IMR-90 (cell line): Measurements from ENCODE around the gene RELCH. TPM values are rescaled to one million over a fixed set of nuclear protein-coding genes. Genes with fewer than 3 reads are reported as not detected.

Experiments used
- ATAC-seq: fragments of 200-7000 bp; cut with Tn5 transposase; 2 replicates; pipeline ENCODE4 v1.9.1; 2020; ENCODE audit warnings: low read depth, mild to moderate bottlenecking, moderate library complexity
- BruUV-seq: library from RNA; stranded (reverse); fragments of 400-500 nt; replicated peaks from 2 replicates; lab custom pipeline; 2021; lab: Mats Ljungman, UMichigan
- CTCF ChIA-PET: fragments of 300-600 bp; formaldehyde crosslinking; extraction: SDS; loops from one replicate; lab custom pipeline; 2021; ENCODE audit warnings: antibody characterized with exemption; lab: Yijun Ruan, JAX
- POLR2A ChIA-PET: fragments of 300-600 bp; sonication (Branson Sonifier 250); formaldehyde crosslinking; loops from one replicate; lab custom pipeline; 2022; ENCODE audit warnings: antibody characterized with exemption; ENCODE audit not compliant: unreplicated experiment; lab: Charles Lee
- DNase-seq: peaks from one replicate; pipeline ENCODE4 v3.0.0; 2013
- H2AFZ ChIP-seq: replicated peaks from 2 replicates; pipeline ENCODE3; 2013; ENCODE audit warnings: low read length, mild to moderate bottlenecking; ENCODE audit not compliant: poor library complexity
- H2AK5ac ChIP-seq: 2 replicates; pipeline ENCODE4 v1.6.1; 2013; ENCODE audit warnings: low read depth, low read length, inconsistent platforms
- H2AK9ac ChIP-seq: replicated peaks from 2 replicates; pipeline ENCODE3; 2013; ENCODE audit warnings: mild to moderate bottlenecking, low read depth, low read length, moderate library complexity; ENCODE audit not compliant: poor library complexity
- H2BK120ac ChIP-seq: 2 replicates; pipeline ENCODE4 v1.6.1; 2013; ENCODE audit warnings: low read depth, low read length, inconsistent platforms
- H2BK15ac ChIP-seq: 3 replicates; pipeline ENCODE4 v1.6.1; 2013; ENCODE audit warnings: low read depth, low read length, inconsistent platforms
- H2BK20ac ChIP-seq: 2 replicates; pipeline ENCODE4 v1.6.1; 2013; ENCODE audit warnings: low read depth, mild to moderate bottlenecking, inconsistent platforms, low read length, moderate library complexity
- H2BK5ac ChIP-seq: 2 replicates; pipeline ENCODE4 v1.6.1; 2013; ENCODE audit warnings: mild to moderate bottlenecking, low read depth, low read length, inconsistent platforms; ENCODE audit not compliant: poor library complexity, severe bottlenecking
- H3K14ac ChIP-seq: replicated peaks from 2 replicates; pipeline ENCODE4 v1.6.1; 2013; ENCODE audit warnings: low read depth, low read length, inconsistent platforms
- H3K18ac ChIP-seq: 2 replicates; pipeline ENCODE4 v1.6.1; 2013; ENCODE audit warnings: low read depth, low read length, control low read depth
- H3K23ac ChIP-seq: 2 replicates; pipeline ENCODE4 v1.6.1; 2013; ENCODE audit warnings: low read depth, low read length, inconsistent platforms
- H3K27ac ChIP-seq: 2 replicates; pipeline ENCODE4 v1.5.1; 2013; ENCODE audit warnings: mild to moderate bottlenecking, control low read depth, low read length; ENCODE audit not compliant: insufficient read depth
- H3K27me3 ChIP-seq: 2 replicates; pipeline ENCODE4 v1.6.1; 2013; ENCODE audit warnings: low read length; ENCODE audit not compliant: control insufficient read depth, insufficient read depth
- H3K36me3 ChIP-seq: 2 replicates; pipeline ENCODE4 v1.6.1; 2013; ENCODE audit warnings: low read length, mixed read lengths; ENCODE audit not compliant: control insufficient read depth, insufficient read depth
- H3K4ac ChIP-seq: 2 replicates; pipeline ENCODE4 v1.6.1; 2013; ENCODE audit warnings: low read depth, low read length, inconsistent platforms
- H3K4me1 ChIP-seq: 2 replicates; pipeline ENCODE4 v1.6.1; 2013; ENCODE audit warnings: low read length, mixed read lengths; ENCODE audit not compliant: control insufficient read depth, insufficient read depth
- H3K4me2 ChIP-seq: 2 replicates; pipeline ENCODE4 v1.6.1; 2013; ENCODE audit warnings: low read depth, mild to moderate bottlenecking, control low read depth, low read length, moderate library complexity
- H3K4me3 ChIP-seq: 2 replicates; pipeline ENCODE4 v1.5.1; 2013; ENCODE audit warnings: low read depth, mild to moderate bottlenecking, control low read depth, low read length, moderate library complexity; ENCODE audit not compliant: insufficient read depth
- H3K56ac ChIP-seq: 2 replicates; pipeline ENCODE4 v1.6.1; 2013; ENCODE audit warnings: low read length, inconsistent platforms; ENCODE audit not compliant: insufficient read depth; ENCODE audit errors: extremely low read depth
- H3K79me1 ChIP-seq, 2 experiments: 2 replicates each; pipeline ENCODE4 v1.6.1; 2013; ENCODE audit warnings: low read length in 2 of 2, inconsistent platforms in 1 of 2, low read depth in 1 of 2
- H3K9ac ChIP-seq: 2 replicates; pipeline ENCODE4 v1.6.1; 2013; ENCODE audit warnings: low read depth, low read length, control low read depth
- H3K9me1 ChIP-seq: 2 replicates; pipeline ENCODE4 v1.6.1; 2013; ENCODE audit warnings: low read length, inconsistent platforms; ENCODE audit not compliant: insufficient read depth
- H3K9me3 ChIP-seq: 2 replicates; pipeline ENCODE4 v1.6.1; 2013; ENCODE audit warnings: low read length; ENCODE audit not compliant: control insufficient read depth, insufficient read depth
- H4K20me1 ChIP-seq: 2 replicates; pipeline ENCODE4 v1.6.1; 2013; ENCODE audit warnings: low read length, inconsistent platforms; ENCODE audit not compliant: insufficient read depth
- H4K5ac ChIP-seq: 2 replicates; pipeline ENCODE4 v1.6.1; 2013; ENCODE audit warnings: mild to moderate bottlenecking, low read depth, low read length, control low read depth
- H4K8ac ChIP-seq, 2 experiments: 2 replicates each; pipeline ENCODE4 v1.6.1; 2013; ENCODE audit warnings: low read depth in 2 of 2, low read length in 2 of 2, control low read depth in 1 of 2, inconsistent platforms in 1 of 2
- H4K91ac ChIP-seq: 2 replicates; pipeline ENCODE4 v1.6.1; 2013; ENCODE audit warnings: low read depth, low read length, inconsistent platforms; ENCODE audit not compliant: insufficient read depth
- BHLHE40 ChIP-seq: fragments of 150-350 bp; IDR thresholded peaks from 2 replicates; pipeline ENCODE4 v1.6.1; 2016; ENCODE audit warnings: mild to moderate bottlenecking, low read depth, low read length
- CHD1 ChIP-seq: IDR thresholded peaks from 2 replicates; pipeline ENCODE4 v1.6.1; 2012; ENCODE audit warnings: low read depth, low read length, improper control_type of control experiment
- CTCF ChIP-seq: conservative IDR thresholded peaks from 2 replicates; pipeline ENCODE4 v1.5.1; 2012; ENCODE audit warnings: mild to moderate bottlenecking, low read depth, low read length, improper control_type of control experiment
- FOS ChIP-seq: fragments of 150-350 bp; IDR thresholded peaks from 2 replicates; pipeline ENCODE4 v1.6.1; 2016; ENCODE audit warnings: low read depth, low read length
- MAFK ChIP-seq: IDR thresholded peaks from 2 replicates; pipeline ENCODE4 v1.6.1; 2012; ENCODE audit warnings: low read depth, low read length, improper control_type of control experiment
- MAZ ChIP-seq: IDR thresholded peaks from 2 replicates; pipeline ENCODE4 v1.6.1; 2012; ENCODE audit warnings: low read depth, mild to moderate bottlenecking, low read length, improper control_type of control experiment, moderate library complexity, borderline replicate concordance
- MXI1 ChIP-seq: IDR thresholded peaks from 2 replicates; pipeline ENCODE4 v1.6.1; 2012; ENCODE audit warnings: low read depth, mild to moderate bottlenecking, low read length, moderate library complexity, borderline replicate concordance
- POLR2A ChIP-seq: IDR thresholded peaks from 2 replicates; pipeline ENCODE4 v1.6.1; 2012; ENCODE audit warnings: mild to moderate bottlenecking, low read depth, low read length
- RAD21 ChIP-seq: IDR thresholded peaks from 2 replicates; pipeline ENCODE4 v1.6.1; 2012; ENCODE audit warnings: low read length, improper control_type of control experiment
- RCOR1 ChIP-seq: IDR thresholded peaks from 2 replicates; pipeline ENCODE4 v1.6.1; 2012; ENCODE audit warnings: mild to moderate bottlenecking, low read length, improper control_type of control experiment; ENCODE audit not compliant: insufficient replicate concordance
- RFX5 ChIP-seq: IDR thresholded peaks from 2 replicates; pipeline ENCODE4 v1.8.0; 2012; ENCODE audit warnings: low read depth, mild to moderate bottlenecking, low read length, moderate library complexity
- SMC3 ChIP-seq: fragments of 150-350 bp; IDR thresholded peaks from 2 replicates; pipeline ENCODE4 v1.6.1; 2016; ENCODE audit warnings: low read depth, mild to moderate bottlenecking, antibody characterized with exemption, low read length, moderate library complexity
- USF2 ChIP-seq: fragments of 150-350 bp; IDR thresholded peaks from 2 replicates; pipeline ENCODE4 v1.6.1; 2017; ENCODE audit warnings: mild to moderate bottlenecking, antibody characterized with exemption, low read length, low read depth
- WGBS, 2 experiments: methylation state at CpG; one replicate each; pipeline versions ENCODE4 v1.1.5 to v1.1.7; 2013; ENCODE audit warnings: missing lambda C conversion rate in 2 of 2; ENCODE audit not compliant: insufficient read length in 1 of 2; ENCODE audit errors: extremely low coverage in 2 of 2; 5-methylcytosine and 5-hydroxymethylcytosine counted together
- dilution Hi-C: fragments of 300-500 bp; cut with HindIII; formaldehyde crosslinking; loops from one replicate; pipeline ENCODE4 v1.14.3; 2018; ENCODE audit warnings: low sequenced_read_pairs; ENCODE audit not compliant: unreplicated experiment
- in situ Hi-C: fragments of 300-500 bp; cut with MboI; formaldehyde crosslinking; loops from 3 replicates; pipeline ENCODE4 v1.14.3; 2019; ENCODE audit warnings: low sequenced_read_pairs, inconsistent platforms, mixed read lengths
- intact Hi-C: fragments of 100-400 bp; cut with micrococcal nuclease; formaldehyde crosslinking; loops from 2 replicates; pipeline ENCODE4 v1.10.0; 2022
- polyA plus RNA-seq, 3 experiments: library from polyadenylated mRNA; depleted of rRNA; stranded (reverse); fragments of >200 nt; gene quantifications; 2 replicates each; pipeline ENCODE4 v1.2.3, GENCODE V29; 2012; ENCODE audit warnings: low replicate concordance in 1 of 3
- total RNA-seq: library from RNA; depleted of rRNA; stranded (reverse); fragments of >200 nt; gene quantifications from 2 replicates; pipeline ENCODE4 v1.2.3, GENCODE V29; 2012

RELCH gene
- total and polyA plus RNA-seq, 2 of the 4 experiments (the other 2 are of a cell fraction): 14.4 to 52.5 TPM

- Histone ChIP-seq H2BK5ac (no peak overlapping the region), H3K79me1 (no peaks in the 10 kb centered on the region), H4K91ac (no peak overlapping the region), H3K9ac (no peak overlapping the region), H3K14ac (no peak overlapping the region), H3K23ac (no peak overlapping the region), H4K20me1 (no peaks in the 10 kb centered on the region), H2BK120ac (no peak overlapping the region), H2BK20ac (no peak overlapping the region), H3K36me3 (peaks cover 2% of the 10 kb centered on the region), H2AK9ac (no peak overlapping the region), H3K56ac (no peak overlapping the region), H3K4ac (no peak overlapping the region), H3K4me1 (no peaks in the 10 kb centered on the region), H2AFZ (no peak overlapping the region), H3K9me3 (no peaks in the 10 kb centered on the region), H2AK5ac (no peak overlapping the region), H3K27ac (no peak overlapping the region), H3K18ac (no peak overlapping the region), H4K8ac (no peak overlapping the region), H2BK15ac (no peak overlapping the region), H3K4me2 (no peak overlapping the region), H3K9me1 (no peaks in the 10 kb centered on the region), H3K27me3 (no peaks in the 10 kb centered on the region), H3K4me3 (no peak overlapping the region), H4K5ac (no peak overlapping the region)
- in situ Hi-C loops (no loop called here), intact Hi-C loops (no loop called here), dilution Hi-C loops (no loop called here)
- no TSS peak for BruUV-seq
- WGBS, 2 experiments: no CpG with 5 or more reads among the region's 1 CpG
- ChIA-PET CTCF (no interaction called here), POLR2A (no interaction called here)
- no peak for TF ChIP-seq RAD21
- TF ChIP-seq SMC3: no peak
- no peak for TF ChIP-seq MAFK
- TF ChIP-seq MAZ: no peak
- no peak for TF ChIP-seq POLR2A
- no peak for TF ChIP-seq FOS
- TF ChIP-seq RFX5: no peak
- no peak for TF ChIP-seq MXI1
- no peak for TF ChIP-seq CTCF
- no peak for TF ChIP-seq BHLHE40
- TF ChIP-seq CHD1: no peak
- no peak for TF ChIP-seq RCOR1
- TF ChIP-seq USF2: no peak
- ATAC-seq (no peak), DNase-seq (no peak)
Observed at GRCh38 chr18:62152844-62153243, 34.2 kb upstream of the RELCH start.
